ENCODE data around the gene RPS19BP1. TPM values are rescaled to one million over a fixed set of nuclear protein-coding genes. Genes with fewer than 3 reads are reported as not detected.
"Not testable (repeated sequence)": the region's sequence is repeated elsewhere in the genome, so short reads cannot be mapped to it uniquely, and the experiment has no call there.

Gene RPS19BP1
- total RNA-seq, 2 donors from 2014 or later = 42.6 to 47.3 TPM

DNA sequence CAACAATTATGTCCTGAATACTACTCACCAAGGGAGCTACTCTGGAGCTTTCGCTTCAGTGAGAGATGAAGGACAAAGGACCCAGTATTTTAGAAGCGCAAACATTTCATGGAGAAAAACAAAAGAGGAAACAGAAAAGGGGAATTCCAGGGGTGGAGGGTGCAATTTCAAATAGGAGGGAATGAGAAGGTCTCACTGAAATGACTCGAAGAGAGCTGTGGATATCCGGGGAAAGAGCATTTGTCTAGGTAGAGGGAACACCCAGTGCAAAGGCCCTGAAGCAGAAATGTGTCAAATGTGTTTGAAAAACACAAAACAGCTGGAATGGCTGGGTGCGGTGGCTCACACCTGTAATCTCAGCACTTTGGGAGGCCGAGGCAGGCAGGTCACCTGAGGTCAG lies 2.4 kb downstream of the RPS19BP1 start:
- Mint-ChIP-seq H3K27me3 (no peaks in the 10 kb centered on the region), H3K27ac (no peak overlapping the region), H3K36me3 (ENCODE audit: low read depth) (peaks cover 2% of the 10 kb centered on the region), H3K4me1 (peaks cover 54% of the 10 kb centered on the region), H3K4me3 (peak overlapping the region; percentile 98)
- ATAC-seq (no peak), DNase-seq (no peak)
- no peaks in the 10 kb centered on the region for H3K9me3 ChIP-seq (ENCODE audit: control insufficient read depth, low read length, poor library complexity, severe bottlenecking)

DNA sequence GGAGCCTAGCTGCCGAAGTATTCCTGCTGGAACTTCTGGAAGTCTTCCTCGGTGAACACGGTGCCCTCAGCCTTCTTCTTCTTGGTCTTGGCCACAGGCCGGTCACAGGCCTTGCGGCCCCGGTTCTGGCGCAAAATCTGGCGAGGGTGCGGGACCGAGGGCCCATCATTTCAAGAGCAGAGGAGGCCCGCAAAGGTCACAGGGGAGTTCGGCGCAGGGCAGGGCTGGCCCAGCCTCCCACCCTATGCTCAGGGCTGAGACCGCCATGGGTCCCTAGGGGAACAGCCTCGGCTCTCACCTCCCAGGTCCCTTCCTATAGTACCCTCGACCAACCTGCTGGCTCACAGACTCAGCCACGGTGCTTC lies 3.1 kb downstream of the RPS19BP1 start:
- ATAC-seq (no peak), DNase-seq (no peak)
- H3K27ac Mint-ChIP-seq = peak overlapping the region; percentile 89
- no peaks in the 10 kb centered on the region for H3K9me3 ChIP-seq (ENCODE audit: control insufficient read depth, low read length, poor library complexity, severe bottlenecking)
- peaks cover 61% of the 10 kb centered on the region for H3K4me1 Mint-ChIP-seq
- no peaks in the 10 kb centered on the region for H3K27me3 Mint-ChIP-seq
- H3K36me3 Mint-ChIP-seq (ENCODE audit: low read depth) = peaks cover 4% of the 10 kb centered on the region
- peak overlapping the region; percentile 98 for H3K4me3 Mint-ChIP-seq

DNA sequence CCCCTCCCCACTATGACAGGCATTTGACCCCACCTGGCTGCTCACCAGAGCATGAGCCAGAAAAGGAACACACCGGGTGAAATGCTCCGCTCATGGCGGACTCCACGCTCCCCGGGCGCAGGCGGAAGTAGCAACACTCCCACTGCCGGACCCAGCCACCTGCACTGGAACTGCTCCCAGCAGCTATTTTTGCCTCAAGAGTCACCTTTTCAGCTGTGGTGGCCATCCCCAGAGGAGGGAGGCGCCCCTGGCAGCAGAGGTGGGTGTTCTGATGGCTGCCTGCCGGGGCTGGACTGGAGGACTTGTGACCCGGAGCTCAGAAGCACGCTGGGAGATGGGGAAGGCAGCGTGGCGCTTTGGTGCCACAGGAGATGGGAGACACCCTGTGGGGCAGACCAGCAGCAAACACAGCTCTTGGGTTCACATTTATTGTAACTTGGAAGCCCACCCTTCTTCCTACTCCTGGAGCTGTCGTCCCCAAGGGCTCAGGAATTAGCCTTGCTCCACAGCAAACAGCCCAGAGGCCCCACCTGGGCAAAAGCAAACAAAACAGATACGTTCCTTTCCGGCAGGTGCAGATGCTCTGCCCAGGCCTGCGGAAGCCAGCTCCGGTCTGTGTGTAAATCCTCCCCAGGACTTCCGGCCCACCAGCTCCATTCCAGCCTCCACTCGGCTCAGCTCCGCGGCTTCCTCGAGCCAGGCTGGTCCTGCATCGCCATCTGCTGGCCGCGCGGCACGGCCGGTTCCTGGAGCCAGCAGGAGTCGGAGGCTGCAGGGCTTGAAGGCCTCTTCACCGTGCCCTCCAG lies 3.7 kb downstream of the RPS19BP1 start:
- Mint-ChIP-seq H3K4me1 (peaks cover 59% of the 10 kb centered on the region), H3K36me3 (ENCODE audit: low read depth) (peaks cover 4% of the 10 kb centered on the region), H3K27ac (peak overlapping the region; percentile 89), H3K27me3 (no peaks in the 10 kb centered on the region), H3K4me3 (peak overlapping the region; percentile 98)
- ATAC-seq (peak; percentile 55), DNase-seq (peak; percentile 85 to 90 (median 87))
- H3K9me3 ChIP-seq (ENCODE audit: control insufficient read depth, low read length, poor library complexity, severe bottlenecking) = no peaks in the 10 kb centered on the region

DNA sequence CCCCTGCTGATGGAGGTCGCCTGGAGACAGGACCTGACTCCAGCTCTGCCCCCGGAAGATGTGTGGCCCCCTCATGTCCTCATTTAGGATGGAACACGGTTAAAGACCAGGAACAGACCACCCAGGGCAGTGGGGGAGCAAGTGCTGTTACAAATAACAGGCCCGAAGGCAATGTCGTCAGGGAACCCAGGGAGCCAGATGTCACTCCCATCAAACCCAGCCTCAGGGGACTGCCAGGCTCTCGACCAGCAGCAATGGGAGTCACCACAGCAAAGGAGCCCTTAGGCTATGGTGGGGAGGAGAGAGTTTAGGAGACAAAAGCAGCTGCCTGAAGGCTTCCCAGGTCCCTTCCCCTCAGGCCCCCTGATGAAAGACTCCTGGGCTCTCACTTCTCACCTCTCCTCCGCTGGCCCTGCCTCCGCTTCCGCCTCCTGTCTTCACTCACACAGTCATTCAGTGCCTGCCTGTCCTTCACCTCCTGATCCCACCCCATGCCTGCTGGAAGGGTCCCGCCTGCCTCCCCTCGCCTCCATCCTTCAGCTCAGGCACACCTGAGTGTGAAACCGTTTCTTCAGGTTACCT lies 4.4 kb downstream of the RPS19BP1 start:
- H3K27ac Mint-ChIP-seq = peak overlapping the region; percentile 89
- H3K36me3 Mint-ChIP-seq (ENCODE audit: low read depth) = peaks cover 4% of the 10 kb centered on the region
- H3K4me1 Mint-ChIP-seq = peaks cover 63% of the 10 kb centered on the region
- DNase-seq = no peak
- H3K4me3 Mint-ChIP-seq = peak overlapping the region; percentile 98
- no peaks in the 10 kb centered on the region for H3K9me3 ChIP-seq (ENCODE audit: control insufficient read depth, low read length, poor library complexity, severe bottlenecking)
- no peak for ATAC-seq
- H3K27me3 Mint-ChIP-seq = no peaks in the 10 kb centered on the region

DNA sequence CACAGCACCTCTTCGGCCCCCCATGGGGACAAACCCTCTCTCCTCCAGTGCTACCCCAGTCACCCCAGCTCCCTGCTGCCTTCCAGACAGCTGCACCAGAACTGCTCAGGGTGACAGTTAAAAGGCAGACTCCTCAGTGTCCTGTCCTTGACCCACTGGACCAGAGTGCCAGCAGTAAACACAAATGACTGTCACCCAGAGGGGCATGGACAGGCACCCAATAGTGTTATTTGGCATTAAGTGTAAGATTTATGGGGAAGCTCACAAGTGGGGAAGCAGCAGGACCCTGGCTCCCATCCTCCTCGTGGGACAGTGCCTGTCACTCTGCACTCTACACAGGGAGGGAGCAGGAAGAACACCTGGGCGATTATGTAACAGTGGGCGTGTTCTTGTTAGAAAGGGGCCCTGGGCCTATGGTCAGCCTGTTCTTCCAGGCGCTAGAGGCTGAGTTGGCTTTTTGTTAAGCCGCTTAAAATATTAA lies 5.0 kb downstream of the RPS19BP1 start:
- peak overlapping the region; percentile 89 for H3K27ac Mint-ChIP-seq
- H3K9me3 ChIP-seq (ENCODE audit: control insufficient read depth, low read length, poor library complexity, severe bottlenecking) = no peaks in the 10 kb centered on the region
- DNase-seq (no peak), ATAC-seq (no peak)
- no peaks in the 10 kb centered on the region for H3K27me3 Mint-ChIP-seq
- H3K4me3 Mint-ChIP-seq = peak overlapping the region; percentile 31
- peaks cover 4% of the 10 kb centered on the region for H3K36me3 Mint-ChIP-seq (ENCODE audit: low read depth)
- peaks cover 66% of the 10 kb centered on the region for H3K4me1 Mint-ChIP-seq

DNA sequence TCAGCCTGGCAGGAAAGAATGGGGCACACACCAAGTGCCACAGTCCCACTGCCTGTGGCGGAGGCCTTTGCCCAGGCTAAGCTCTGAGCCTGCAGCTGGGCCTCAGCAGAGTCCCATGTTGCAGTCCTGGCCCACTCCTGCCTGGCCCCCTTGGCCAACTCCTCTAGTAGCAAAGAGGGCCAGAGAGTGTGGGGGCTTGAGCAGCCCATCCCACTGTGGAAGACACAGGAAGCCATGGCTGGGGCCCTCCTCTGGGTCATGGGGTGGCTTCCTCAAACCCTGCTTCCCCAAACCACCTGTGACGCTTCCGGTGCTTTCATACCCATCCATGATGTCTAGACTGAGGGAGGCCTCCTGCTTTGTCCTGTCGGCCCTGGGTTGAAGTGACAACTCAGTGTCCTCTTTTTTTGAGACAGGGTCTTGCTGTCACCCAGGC lies 5.8 kb downstream of the RPS19BP1 start:
- Mint-ChIP-seq H3K27ac (peak overlapping the region; percentile 99), H3K27me3 (no peaks in the 10 kb centered on the region), H3K36me3 (ENCODE audit: low read depth) (peaks cover 8% of the 10 kb centered on the region), H3K4me3 (peak overlapping the region; percentile 31), H3K4me1 (peaks cover 68% of the 10 kb centered on the region)
- no peaks in the 10 kb centered on the region for H3K9me3 ChIP-seq (ENCODE audit: control insufficient read depth, low read length, poor library complexity, severe bottlenecking)
- ATAC-seq (peak; percentile 24), DNase-seq (peak in 1 of 3 donors; percentile 31)

DNA sequence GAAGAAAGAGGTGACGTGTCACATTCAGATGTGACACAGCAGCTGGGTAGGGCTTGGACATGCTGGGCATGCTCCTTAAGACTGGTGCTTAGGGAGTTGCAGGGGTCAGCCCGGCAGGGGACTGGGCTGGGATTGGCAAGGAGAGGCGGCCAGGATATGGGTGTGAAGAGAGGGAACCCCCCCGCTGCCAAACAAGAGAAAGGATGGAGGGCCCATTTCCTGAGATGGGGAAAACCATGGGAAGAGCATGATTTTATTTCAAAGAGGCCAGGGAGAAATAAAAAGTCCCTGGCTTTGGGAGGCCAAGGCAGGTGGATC lies 6.9 kb downstream of the RPS19BP1 start:
- peaks cover 8% of the 10 kb centered on the region for H3K36me3 Mint-ChIP-seq (ENCODE audit: low read depth)
- H3K9me3 ChIP-seq (ENCODE audit: control insufficient read depth, low read length, poor library complexity, severe bottlenecking) = no peaks in the 10 kb centered on the region
- H3K4me3 Mint-ChIP-seq = no peak overlapping the region
- peaks cover 62% of the 10 kb centered on the region for H3K4me1 Mint-ChIP-seq
- ATAC-seq = no peak
- no peak for DNase-seq
- H3K27ac Mint-ChIP-seq = peak overlapping the region; percentile 99
- no peaks in the 10 kb centered on the region for H3K27me3 Mint-ChIP-seq

DNA sequence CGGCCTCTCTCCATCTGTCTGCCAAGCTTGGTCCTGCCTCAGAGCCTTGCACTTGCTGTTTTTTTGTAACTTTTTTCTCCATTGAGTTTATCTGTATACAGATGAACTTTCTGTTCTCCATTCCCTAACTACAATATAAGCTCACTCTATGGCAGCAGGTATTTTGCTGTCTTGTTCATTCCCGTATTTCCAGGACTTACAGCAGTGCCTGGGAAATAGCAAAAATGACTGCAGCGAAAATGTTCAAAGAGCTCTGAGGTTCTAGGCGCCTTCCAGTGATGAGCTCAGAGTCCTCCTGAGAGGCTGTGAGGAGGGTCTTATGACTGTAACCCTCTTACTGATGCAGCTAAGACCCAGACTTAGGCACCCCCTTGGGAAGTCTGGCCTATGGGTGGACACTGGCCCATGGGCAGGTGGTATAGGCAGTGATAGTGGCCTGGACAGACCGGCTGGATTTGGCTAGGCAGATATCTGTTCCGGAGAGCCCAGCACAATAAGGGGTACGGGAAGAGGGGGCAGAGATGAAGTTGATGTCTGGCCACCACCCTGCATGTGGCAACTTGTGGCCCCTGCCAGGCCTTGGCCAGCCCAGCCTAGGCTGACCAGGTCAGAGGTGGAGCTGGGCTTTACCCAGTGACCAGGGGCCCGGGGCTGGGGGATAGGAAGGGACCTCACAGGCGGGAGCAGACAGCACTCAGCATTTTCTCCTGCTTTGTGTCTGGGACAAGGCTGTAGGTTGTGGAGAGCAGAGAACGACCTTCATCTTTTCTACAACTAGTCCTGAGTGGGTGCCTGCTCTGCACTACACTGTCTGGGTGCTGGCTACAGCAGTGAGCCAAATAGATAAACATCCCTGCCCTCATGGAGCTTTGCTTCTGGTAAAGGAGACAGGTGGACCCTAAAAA lies 7.5 kb downstream of the RPS19BP1 start:
- H3K4me3 Mint-ChIP-seq = peak overlapping the region; percentile 75
- peak overlapping the region; percentile 99 for H3K27ac Mint-ChIP-seq
- peaks cover 62% of the 10 kb centered on the region for H3K4me1 Mint-ChIP-seq
- peaks cover 10% of the 10 kb centered on the region for H3K36me3 Mint-ChIP-seq (ENCODE audit: low read depth)
- no peaks in the 10 kb centered on the region for H3K9me3 ChIP-seq (ENCODE audit: control insufficient read depth, low read length, poor library complexity, severe bottlenecking)
- ATAC-seq (no peak), DNase-seq (no peak)
- H3K27me3 Mint-ChIP-seq = no peaks in the 10 kb centered on the region

DNA sequence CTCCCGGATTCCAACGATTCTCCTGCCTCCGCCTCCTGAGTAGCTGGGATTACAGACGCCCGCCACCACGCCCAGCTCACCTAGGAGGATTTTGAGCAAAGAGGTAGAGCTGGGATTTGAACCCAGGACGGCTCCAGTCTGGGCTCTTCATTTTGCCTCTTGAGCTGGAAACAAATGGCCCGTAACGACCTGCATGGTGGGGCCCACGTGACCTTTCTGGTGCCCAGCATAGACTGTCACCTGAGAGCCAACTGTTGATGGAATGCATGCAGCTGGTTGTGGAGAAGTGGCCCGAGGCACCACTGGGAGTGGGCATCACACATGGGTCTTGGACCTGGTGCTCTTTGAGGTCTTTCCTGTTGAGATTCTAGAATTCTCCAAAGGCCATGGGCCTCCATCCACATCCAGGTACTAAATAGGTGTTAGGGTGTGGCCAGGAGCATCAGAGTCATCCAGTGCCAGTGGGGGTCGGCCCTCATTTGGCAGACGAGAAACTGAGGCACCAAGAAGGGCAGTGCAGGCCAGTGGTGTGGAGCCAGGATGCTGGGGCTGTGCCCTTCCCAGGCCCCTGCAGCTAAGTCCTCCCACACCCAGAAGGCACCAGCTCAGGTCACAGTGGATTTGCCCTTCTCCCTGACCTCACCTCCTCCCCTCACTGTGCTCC lies 8.3 kb downstream of the RPS19BP1 start:
- H3K4me3 Mint-ChIP-seq = peak overlapping the region; percentile 75
- H3K27me3 Mint-ChIP-seq = no peaks in the 10 kb centered on the region
- DNase-seq = no peak

DNA sequence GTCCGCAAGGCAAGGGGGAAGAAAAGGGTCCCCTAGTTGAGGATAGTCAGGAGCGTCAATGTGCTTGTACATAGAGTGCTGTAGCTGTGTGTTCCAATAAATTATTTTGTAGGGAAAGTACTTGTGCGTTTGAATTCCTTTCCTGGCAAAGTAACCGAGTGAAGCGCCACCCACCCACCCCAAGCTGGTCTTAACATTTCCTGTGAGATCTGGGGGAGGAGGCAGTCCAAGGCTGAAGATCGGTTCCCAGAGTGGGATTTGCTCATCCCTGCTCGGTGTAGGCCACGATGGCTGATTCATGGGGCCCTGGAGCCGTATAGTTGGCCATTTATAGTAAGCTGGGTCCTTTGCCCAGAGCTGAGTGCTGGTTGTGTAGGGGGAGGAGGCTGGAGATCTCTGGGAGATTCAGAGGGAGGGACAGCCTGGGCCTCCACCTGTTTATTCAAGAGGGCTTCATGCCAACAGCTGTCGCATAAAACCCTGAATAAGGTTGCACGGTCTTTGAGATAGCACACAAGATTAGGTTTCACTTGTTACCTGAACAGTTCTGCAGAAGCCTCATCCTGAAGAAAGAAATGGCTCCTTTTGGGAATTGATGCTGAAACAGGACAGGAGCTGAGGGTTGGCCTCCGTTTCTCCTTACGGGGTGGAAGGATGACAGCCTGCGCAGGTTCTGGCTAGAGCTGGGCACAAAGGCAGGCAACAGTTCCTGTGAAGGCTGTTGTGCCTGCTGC lies 9.8 kb downstream of the RPS19BP1 start:
- peaks cover 51% of the 10 kb centered on the region for H3K4me1 Mint-ChIP-seq
- H3K9me3 ChIP-seq (ENCODE audit: control insufficient read depth, low read length, poor library complexity, severe bottlenecking) = no peaks in the 10 kb centered on the region
- peak overlapping the region; percentile 97 for H3K4me3 Mint-ChIP-seq
- ATAC-seq (no peak), DNase-seq (no peak)
- H3K36me3 Mint-ChIP-seq (ENCODE audit: low read depth) = peaks cover 10% of the 10 kb centered on the region
- peak overlapping the region; percentile 99 for H3K27ac Mint-ChIP-seq
- H3K27me3 Mint-ChIP-seq = no peaks in the 10 kb centered on the region

More for the DNA sequence above, 8.3 kb downstream of the RPS19BP1 start:
- peaks cover 58% of the 10 kb centered on the region for H3K4me1 Mint-ChIP-seq
- ATAC-seq = no peak
- no peaks in the 10 kb centered on the region for H3K9me3 ChIP-seq (ENCODE audit: control insufficient read depth, low read length, poor library complexity, severe bottlenecking)
- H3K27ac Mint-ChIP-seq = peak overlapping the region; percentile 99
- H3K36me3 Mint-ChIP-seq (ENCODE audit: low read depth) = peaks cover 10% of the 10 kb centered on the region

DNA sequence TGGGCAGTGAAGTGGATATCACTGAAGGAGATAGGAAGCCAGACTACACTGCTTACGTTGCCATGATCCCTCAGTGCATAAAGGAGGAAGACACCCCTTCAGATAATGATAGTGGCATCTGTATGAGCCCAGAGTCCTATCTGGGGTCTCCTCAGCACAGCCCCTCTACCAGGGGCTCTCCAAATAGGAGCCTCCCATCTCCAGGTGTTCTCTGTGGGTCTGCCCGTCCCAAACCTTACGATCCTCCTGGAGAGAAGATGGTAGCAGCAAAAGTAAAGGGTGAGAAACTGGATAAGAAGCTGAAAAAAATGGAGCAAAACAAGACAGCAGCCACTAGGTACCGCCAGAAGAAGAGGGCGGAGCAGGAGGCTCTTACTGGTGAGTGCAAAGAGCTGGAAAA lies 10.5 kb downstream of the RPS19BP1 start:
- H3K9me3 ChIP-seq (ENCODE audit: control insufficient read depth, low read length, poor library complexity, severe bottlenecking); DNase-seq; ATAC-seq; H3K27me3 Mint-ChIP-seq: not testable (repeated sequence)
- Mint-ChIP-seq H3K36me3 (ENCODE audit: low read depth) (peaks cover 10% of the 10 kb centered on the region), H3K4me3 (peak overlapping the region; percentile 97), H3K27ac (peak overlapping the region; percentile 99), H3K4me1 (peaks cover 46% of the 10 kb centered on the region)

Data from T-helper 17 cell (primary cell).